HCT116 (cell line): ENCODE data around the gene ZBTB12. TPM values are rescaled to one million over a fixed set of nuclear protein-coding genes. Genes with fewer than 3 reads are reported as not detected.

Source experiments
- ATAC-seq: fragments of 200-7000 bp; cut with Tn5 transposase; 2 replicates; pipeline ENCODE4 v1.9.1; 2020; ENCODE audit warnings: mild to moderate bottlenecking, moderate library complexity
- BruUV-seq: library from RNA; stranded (reverse); fragments of 400-500 nt; replicated peaks from 2 replicates; lab custom pipeline; 2021; lab: Mats Ljungman, UMichigan
- CTCF ChIA-PET: fragments of 300-600 bp; sonication (Branson Sonifier 250); formaldehyde crosslinking; loops from one replicate; lab custom pipeline; 2021; ENCODE audit warnings: antibody characterized with exemption; lab: Charles Lee
- POLR2A ChIA-PET: fragments of 300-600, 350-600 bp; sonication (Branson Sonifier 250); formaldehyde crosslinking; loops from one replicate; lab custom pipeline; 2021; ENCODE audit warnings: antibody characterized with exemption; lab: Charles Lee
- RAD21 ChIA-PET, 2 experiments: fragments of 300-600 bp; sonication (Branson Sonifier 250); formaldehyde crosslinking; loops; one replicate each; lab custom pipeline; 2023; ENCODE audit warnings: low total read pairs in 2 of 2; ENCODE audit not compliant: uncharacterized antibody in 2 of 2, unreplicated experiment in 2 of 2, low non-redundant PET in 1 of 2; lab: Charles Lee
- DNase-seq: peaks from one replicate; pipeline ENCODE4 v3.0.0-alpha.2; 2010; ENCODE audit warnings: low read depth, low spot score
- H2AFZ ChIP-seq: fragments of 200-600 bp; shearing (Covaris generic), sonication (generic); 2 replicates; pipeline ENCODE4 v1.6.1; 2017; ENCODE audit warnings: low read depth, mixed run types, mixed read lengths, antibody characterized with exemption, low read length; ENCODE audit not compliant: poor library complexity, severe bottlenecking
- H3K27ac ChIP-seq: 2 replicates; pipeline ENCODE4 v1.5.1; 2012; ENCODE audit warnings: low read depth, low read length
- H3K27me3 ChIP-seq: fragments of 200-600 bp; sonication (generic); 2 replicates; pipeline ENCODE4 v1.6.1; 2016; ENCODE audit warnings: mixed run types, low read length, mixed read lengths; ENCODE audit not compliant: insufficient read depth
- H3K36me3 ChIP-seq, 2 experiments: fragments of 200-500 bp in 1 of 2; fragments of 200-600 bp in 1 of 2; sonication (Bioruptor generic) in 1 of 2; sonication (generic) in 1 of 2; 2 replicates each; pipeline versions ENCODE4 v1.5.1 to v1.6.1; 2014 to 2016; ENCODE audit warnings: low read length in 2 of 2, inconsistent platforms in 1 of 2, mixed read lengths in 1 of 2, mixed run types in 1 of 2; ENCODE audit not compliant: insufficient read depth in 2 of 2, control insufficient read depth in 1 of 2
- H3K4me1 ChIP-seq, 2 experiments: fragments of 200-600 bp in 1 of 2; sonication (generic) in 1 of 2; 2 replicates each; pipeline versions ENCODE4 v1.5.1 to v1.6.1; 2012 to 2017; ENCODE audit warnings: low read length in 2 of 2, inconsistent platforms in 1 of 2, mild to moderate bottlenecking in 1 of 2, mixed read lengths in 1 of 2, mixed run types in 1 of 2, moderate library complexity in 1 of 2; ENCODE audit not compliant: insufficient read depth in 2 of 2, control insufficient read depth in 1 of 2
- H3K4me2 ChIP-seq: fragments of 200-600 bp; sonication (generic); 2 replicates; pipeline ENCODE4 v1.6.1; 2017; ENCODE audit warnings: mixed run types, low read length, mixed read lengths
- H3K4me3 ChIP-seq, 2 experiments: fragments of 200-600 bp in 1 of 2; sonication (generic) in 1 of 2; replicated peaks in 1 of 2; 2 replicates each; pipeline ENCODE4 v1.5.1; 2011 to 2016; ENCODE audit warnings: low read length in 2 of 2, control low read depth in 1 of 2, low read depth in 1 of 2, mild to moderate bottlenecking in 1 of 2, mixed read lengths in 1 of 2, mixed run types in 1 of 2
- H3K79me2 ChIP-seq: fragments of 200-600 bp; sonication (generic); 2 replicates; pipeline ENCODE4 v1.6.1; 2017; ENCODE audit warnings: mild to moderate bottlenecking, mixed run types, low read length, moderate library complexity, mixed read lengths; ENCODE audit not compliant: insufficient read depth
- H3K9ac ChIP-seq: fragments of 200-600 bp; sonication (generic); 2 replicates; pipeline ENCODE4 v1.6.1; 2016; ENCODE audit warnings: low read length, mixed read lengths
- H3K9me2 ChIP-seq: fragments of 200-600 bp; sonication (generic), shearing (Covaris generic); 2 replicates; pipeline ENCODE4 v1.6.1; 2017; ENCODE audit warnings: mixed run types, mild to moderate bottlenecking, moderate library complexity; ENCODE audit not compliant: insufficient read depth
- H3K9me3 ChIP-seq, 2 experiments: fragments of 200-500 bp in 1 of 2; fragments of 200-600 bp in 1 of 2; sonication (Bioruptor generic) in 1 of 2; sonication (generic) in 1 of 2; 2 replicates each; pipeline ENCODE4 v1.6.1; 2014 to 2017; ENCODE audit warnings: low read length in 2 of 2, mixed read lengths in 2 of 2, inconsistent platforms in 1 of 2, low read depth in 1 of 2, mild to moderate bottlenecking in 1 of 2, mixed run types in 1 of 2, moderate library complexity in 1 of 2; ENCODE audit not compliant: control insufficient read depth in 1 of 2, insufficient read depth in 1 of 2
- H4K20me1 ChIP-seq: fragments of 200-600 bp; sonication (generic), shearing (Covaris generic); 2 replicates; pipeline ENCODE4 v1.6.1; 2017; ENCODE audit warnings: mixed run types, mild to moderate bottlenecking, moderate library complexity; ENCODE audit not compliant: insufficient read depth
- CEBPB ChIP-seq: IDR thresholded peaks from 2 replicates; pipeline ENCODE4 v1.6.1; 2012; ENCODE audit warnings: low read depth
- ELF1 ChIP-seq: IDR thresholded peaks from 2 replicates; pipeline ENCODE4 v1.6.1; 2012; ENCODE audit warnings: low read depth, borderline replicate concordance
- EZH2 ChIP-seq: fragments of 200-600 bp; sonication (generic); IDR thresholded peaks from 2 replicates; pipeline ENCODE4 v1.6.1; 2017; ENCODE audit warnings: antibody characterized with exemption, mixed run types
- EZH2phosphoT487 ChIP-seq: fragments of 200-600 bp; IDR thresholded peaks from 2 replicates; pipeline ENCODE4 v1.6.1; 2018; ENCODE audit warnings: antibody characterized with exemption, borderline replicate concordance
- FOSL1 ChIP-seq: IDR thresholded peaks from 2 replicates; pipeline ENCODE4 v1.6.1; 2012; ENCODE audit warnings: low read depth
- JUND ChIP-seq: IDR thresholded peaks from 2 replicates; pipeline ENCODE4 v1.6.1; 2012
- MAX ChIP-seq: IDR thresholded peaks from 2 replicates; pipeline ENCODE4 v1.6.1; 2012
- RAD21 ChIP-seq: IDR thresholded peaks from 2 replicates; pipeline ENCODE4 v1.6.1; 2012; ENCODE audit warnings: low read depth, mild to moderate bottlenecking
- SP1 ChIP-seq: IDR thresholded peaks from 2 replicates; pipeline ENCODE4 v1.6.1; 2012; ENCODE audit warnings: low read depth
- ZBTB33 ChIP-seq: IDR thresholded peaks from 2 replicates; pipeline ENCODE4 v1.6.1; 2011; ENCODE audit warnings: mild to moderate bottlenecking, low read length, moderate library complexity; ENCODE audit not compliant: insufficient replicate concordance; ENCODE audit errors: extremely low read depth
- ZFX ChIP-seq: fragments of 450-650 bp; IDR thresholded peaks from 2 replicates; pipeline ENCODE4 v1.6.1; 2017
- ZNF274 ChIP-seq: fragments of 200-500 bp; sonication (Bioruptor generic); IDR thresholded peaks from 2 replicates; pipeline ENCODE4 v1.6.1; 2014; ENCODE audit warnings: mild to moderate bottlenecking, low read depth, low read length, inconsistent platforms
- intact Hi-C: fragments of 100-400 bp; cut with micrococcal nuclease; formaldehyde crosslinking; loops from 2 replicates; pipeline ENCODE4 v1.10.0; 2022
- total RNA-seq: library from RNA; stranded (reverse); gene quantifications from one replicate; pipeline ENCODE4 v1.2.1, GENCODE V29; 2021; ENCODE audit not compliant: unreplicated experiment

ZBTB12 gene
- total RNA-seq, 1 experiment from 2014 or later: 10.3 TPM

- POLR2A ChIA-PET: interaction anchor here (0.8 kb wide), 1 partner anchor 21 kb away, joined by 3 read pairs; no protein-coding TSS in a partner anchor
- no peaks in the 10 kb centered on the region for H4K20me1 ChIP-seq
- H3K9me2 ChIP-seq: no peaks in the 10 kb centered on the region; the same call in 1 of the 2 replicates
- peaks cover 10 to 50% of the 10 kb centered on the region in 2 experiments; a peak in 3 of 4 replicates for H3K4me1 ChIP-seq
- no peak for DNase-seq
- H3K27me3 ChIP-seq: no peaks in the 10 kb centered on the region
- H3K79me2 ChIP-seq: no peaks in the 10 kb centered on the region
- CTCF ChIA-PET: no interaction called here
- no peak within 1 kb of the TSS for H3K9ac ChIP-seq
- BruUV-seq: no TSS peak
- RAD21 ChIA-PET: no interaction called here
- peak within 1 kb of the TSS; percentile 1; the same call in 1 of the 2 replicates for H3K27ac ChIP-seq
- H3K36me3 ChIP-seq: no peaks in the 10 kb centered on the region
- no peak within 1 kb of the TSS for H2AFZ ChIP-seq
- H3K9me3 ChIP-seq: no peaks in the 10 kb centered on the region
- TF ChIP-seq JUND (no peak), SP1 (peak; percentile 29; the same call in 1 of the 2 replicates)
- TF ChIP-seq, all 23 proteins: peak for 1
- intact Hi-C loops: no loop called here
- H3K4me3 ChIP-seq: no peak within 1 kb of the TSS
- peak within 1 kb of the TSS; percentile 42 for H3K4me2 ChIP-seq
- peak; percentile 60 for ATAC-seq
Observed at GRCh38 chr6:31945507-31946369, 43.9 kb upstream of the ZBTB12 start, which contains the start of gene CFB. Gene CFB, plus strand, starts transcription at chr6:31946095. Its CDS starts 127 bp downstream, at chr6:31946222.

DNA sequence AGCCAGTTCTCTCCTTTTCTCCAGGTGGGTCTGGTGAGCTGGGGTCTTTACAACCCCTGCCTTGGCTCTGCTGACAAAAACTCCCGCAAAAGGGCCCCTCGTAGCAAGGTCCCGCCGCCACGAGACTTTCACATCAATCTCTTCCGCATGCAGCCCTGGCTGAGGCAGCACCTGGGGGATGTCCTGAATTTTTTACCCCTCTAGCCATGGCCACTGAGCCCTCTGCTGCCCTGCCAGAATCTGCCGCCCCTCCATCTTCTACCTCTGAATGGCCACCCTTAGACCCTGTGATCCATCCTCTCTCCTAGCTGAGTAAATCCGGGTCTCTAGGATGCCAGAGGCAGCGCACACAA lies 43.2 kb upstream of the ZBTB12 start:
- Histone ChIP-seq H3K27ac (peak overlapping the region; percentile 1; the same call in 1 of the 2 replicates), H2AFZ (no peak overlapping the region), H3K27me3 (no peaks in the 10 kb centered on the region), H3K4me1 (peaks cover 14 to 56% of the 10 kb centered on the region in 2 experiments; a peak in 3 of 4 replicates), H4K20me1 (no peaks in the 10 kb centered on the region), H3K36me3 (no peaks in the 10 kb centered on the region), H3K4me2 (peak overlapping the region; percentile 42), H3K4me3 (no peak overlapping the region), H3K9me3 (no peaks in the 10 kb centered on the region), H3K79me2 (no peaks in the 10 kb centered on the region), H3K9ac (no peak overlapping the region), H3K9me2 (no peaks in the 10 kb centered on the region; the same call in 1 of the 2 replicates)
- TF ChIP-seq EZH2 (no peak), ZNF274 (no peak), EZH2phosphoT487 (no peak), ELF1 (no peak), ZBTB33 (no peak), FOSL1 (no peak), MAX (no peak), CEBPB (no peak), JUND (no peak), ZFX (no peak), RAD21 (no peak)
- no peak for ATAC-seq
- intact Hi-C loops: no loop called here
- ChIA-PET CTCF (no interaction called here), POLR2A (interaction anchor here (0.8 kb wide), 1 partner anchor 21 kb away, joined by 3 read pairs; no protein-coding TSS in a partner anchor), RAD21 (no interaction called here)
- BruUV-seq: no TSS peak
- no peak for DNase-seq
